ENCODE results near the gene TRIM47.
"Not testable (repeated sequence)": the region's sequence is repeated elsewhere in the genome, so short reads cannot be mapped to it uniquely, and the experiment has no call there.

Gene TRIM47

GRCh38 chr17:75891605-75892555 lies 13.5 kb upstream of the TRIM47 start:
- no peak for DNase-seq (ENCODE audit: low read depth)

GRCh38 chr17:75891022-75891604 lies 12.7 kb upstream of the TRIM47 start:
- DNase-seq (ENCODE audit: low read depth): no peak

GRCh38 chr17:75889454-75889853 lies 11.1 kb upstream of the TRIM47 start:
- DNase-seq (ENCODE audit: low read depth): no peak

- no peak for DNase-seq (ENCODE audit: low read depth)
These were observed 10.1 kb upstream of the TRIM47 start for GRCh38 chr17:75888484-75888883.

GRCh38 chr17:75885860-75886259 lies 7.5 kb upstream of the TRIM47 start:
- not testable (repeated sequence) for DNase-seq (ENCODE audit: low read depth)

- DNase-seq (ENCODE audit: low read depth): no peak
These were observed 7.0 kb upstream of the TRIM47 start for GRCh38 chr17:75885431-75885830.

- DNase-seq (ENCODE audit: low read depth): no peak
These were observed 3.5 kb upstream of the TRIM47 start for GRCh38 chr17:75881678-75882454.

- no peak for DNase-seq (ENCODE audit: low read depth)
These were observed 1.9 kb upstream of the TRIM47 start for GRCh38 chr17:75880266-75880665.

GRCh38 chr17:75877752-75878173 lies 618 bp downstream of the TRIM47 start:
- DNase-seq (ENCODE audit: low read depth): peak; percentile 50

GRCh38 chr17:75876938-75877751 lies 1.2 kb downstream of the TRIM47 start:
- peak; percentile 26 for DNase-seq (ENCODE audit: low read depth)

GRCh38 chr17:75876190-75876937 lies 2.0 kb downstream of the TRIM47 start:
- peak; percentile 59 for DNase-seq (ENCODE audit: low read depth)

- DNase-seq (ENCODE audit: low read depth): no peak
These were observed 2.5 kb downstream of the TRIM47 start for GRCh38 chr17:75875940-75876189.

- DNase-seq (ENCODE audit: low read depth): no peak
These were observed 3.0 kb downstream of the TRIM47 start for GRCh38 chr17:75875182-75875939.

- no peak for DNase-seq (ENCODE audit: low read depth)
These were observed 3.8 kb downstream of the TRIM47 start for GRCh38 chr17:75874323-75875181.

- no peak for DNase-seq (ENCODE audit: low read depth)
These were observed 4.6 kb downstream of the TRIM47 start for GRCh38 chr17:75873587-75874322.

- peak; percentile 29 for DNase-seq (ENCODE audit: low read depth)
These were observed 5.7 kb downstream of the TRIM47 start for GRCh38 chr17:75872434-75873351.

GRCh38 chr17:75870228-75870627 lies 8.2 kb downstream of the TRIM47 start:
- not testable (repeated sequence) for DNase-seq (ENCODE audit: low read depth)
